Brain microvascular endothelial cell (primary cell): Measurements from ENCODE around the gene UQCRFS1.

Experiments used
- DNase-seq: peaks from one replicate; pipeline ENCODE4 v3.0.0-alpha.2; 2020
- H3K27ac ChIP-seq: fragments of 250-450 bp; sonication (Bioruptor Pico); 2 replicates; pipeline ENCODE4 v1.5.1; 2020; ENCODE audit warnings: mild to moderate bottlenecking, moderate library complexity
- H3K27me3 ChIP-seq: fragments of 250-450 bp; sonication (Bioruptor Pico); replicated peaks from 2 replicates; pipeline ENCODE4 v1.5.1; 2020; ENCODE audit warnings: mild to moderate bottlenecking
- H3K36me3 ChIP-seq: fragments of 250-450 bp; sonication (Bioruptor Pico); replicated peaks from 2 replicates; pipeline ENCODE4 v1.5.1; 2020; ENCODE audit warnings: mild to moderate bottlenecking
- H3K4me3 ChIP-seq: 2 replicates; pipeline ENCODE4 v1.5.1; 2011; ENCODE audit warnings: low read depth, mild to moderate bottlenecking, control low read depth, low read length, moderate library complexity
- CTCF ChIP-seq: IDR thresholded peaks from 2 replicates; pipeline ENCODE4 v1.5.1; 2011; ENCODE audit warnings: low read depth, mild to moderate bottlenecking, moderate library complexity, low read length, control low read depth, inconsistent platforms; ENCODE audit errors: missing control alignments
- in situ Hi-C: cut with HindIII; loops from 2 replicates; pipeline ENCODE4 v1.10.0; 2017; ENCODE audit warnings: low sequenced_read_pairs, low pct_ligation_motif_present

Gene UQCRFS1

GRCh38 chr19:29247471-29247870 is 34.5 kb upstream of the UQCRFS1 start:
- in situ Hi-C loops = no loop called here
- Histone ChIP-seq H3K27me3 (no peaks in the 10 kb centered on the region), H3K36me3 (no peaks in the 10 kb centered on the region), H3K4me3 (no peak overlapping the region), H3K27ac (no peak overlapping the region)
- DNase-seq = no peak
- TF ChIP-seq CTCF = no peak

DNA sequence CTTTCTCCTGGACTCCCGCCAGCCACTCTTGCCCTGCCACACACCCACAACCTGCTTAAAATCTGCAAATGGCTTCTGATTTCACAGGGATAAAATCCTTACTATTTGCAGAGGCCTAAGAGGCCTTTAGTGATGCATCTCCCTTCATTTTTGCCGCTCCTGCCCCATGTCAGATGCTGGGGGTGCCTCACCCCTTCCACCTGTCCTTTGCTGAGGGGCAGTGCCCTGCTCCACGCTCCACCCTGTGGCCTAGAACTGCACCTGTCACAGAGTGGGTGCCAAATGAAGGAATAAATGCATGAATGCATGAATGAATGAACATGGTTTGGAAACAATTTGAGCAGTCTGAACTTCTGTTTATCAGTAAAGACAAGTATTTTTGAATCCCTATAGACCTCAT is 34.1 kb upstream of the UQCRFS1 start:
- in situ Hi-C loops = no loop called here
- Histone ChIP-seq H3K36me3 (no peaks in the 10 kb centered on the region), H3K4me3 (no peak overlapping the region), H3K27ac (no peak overlapping the region), H3K27me3 (no peaks in the 10 kb centered on the region)
- TF ChIP-seq CTCF = no peak
- no peak for DNase-seq

GRCh38 chr19:29245215-29245614 is 32.3 kb upstream of the UQCRFS1 start:
- Histone ChIP-seq H3K36me3 (no peaks in the 10 kb centered on the region), H3K27me3 (no peaks in the 10 kb centered on the region), H3K27ac (no peak overlapping the region), H3K4me3 (no peak overlapping the region)
- in situ Hi-C loops = no loop called here
- DNase-seq = no peak
- no peak for TF ChIP-seq CTCF

GRCh38 chr19:29241324-29241723 is 28.4 kb upstream of the UQCRFS1 start:
- no peak overlapping the region for H3K4me3 ChIP-seq
- in situ Hi-C loops = no loop called here
- H3K27me3 ChIP-seq = no peaks in the 10 kb centered on the region
- DNase-seq = no peak
- no peaks in the 10 kb centered on the region for H3K36me3 ChIP-seq
- no peak for TF ChIP-seq CTCF
- no peak overlapping the region for H3K27ac ChIP-seq

GRCh38 chr19:29239213-29239776 is 26.3 kb upstream of the UQCRFS1 start:
- TF ChIP-seq CTCF = no peak
- Histone ChIP-seq H3K4me3 (no peak overlapping the region), H3K36me3 (no peaks in the 10 kb centered on the region), H3K27me3 (no peaks in the 10 kb centered on the region), H3K27ac (no peak overlapping the region)
- in situ Hi-C loops = no loop called here
- no peak for DNase-seq

DNA sequence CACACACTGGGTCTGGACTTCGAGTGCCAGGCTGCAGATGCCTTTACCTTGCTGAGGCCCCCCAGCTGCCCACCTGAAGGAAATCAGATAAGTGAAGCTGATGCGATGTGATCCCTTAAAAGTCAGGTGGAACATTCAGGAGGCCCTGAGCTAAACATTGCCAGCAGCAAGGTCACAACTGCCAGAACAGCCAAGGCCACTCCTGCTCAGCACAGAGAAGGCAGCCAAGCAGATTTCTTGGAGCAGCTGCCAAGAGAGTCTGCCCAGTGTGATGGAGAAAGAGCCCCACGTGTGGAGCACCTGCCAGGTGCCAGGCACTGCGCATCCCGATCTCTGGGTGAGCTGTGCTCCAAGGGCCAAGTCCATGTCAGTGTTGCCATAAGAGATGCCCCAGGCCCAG is 20.6 kb upstream of the UQCRFS1 start:
- Histone ChIP-seq H3K27me3 (no peaks in the 10 kb centered on the region), H3K27ac (no peak overlapping the region), H3K36me3 (no peaks in the 10 kb centered on the region), H3K4me3 (no peak overlapping the region)
- no peak for TF ChIP-seq CTCF
- DNase-seq = no peak
- in situ Hi-C loops = no loop called here
